Lower lobe of right lung (tissue), 2 donors: ENCODE data around the gene COL2A1. TPM values are rescaled to one million over a fixed set of nuclear protein-coding genes. Genes with fewer than 3 reads are reported as not detected.

Experiments used
- ATAC-seq, 2 donors: fragments of 200-7000 bp; cut with Tn5 transposase; one replicate each; pipeline ENCODE4 v1.9.1; 2020 to 2022; ENCODE audit warnings: mild to moderate bottlenecking in 2 of 2, moderate library complexity in 2 of 2
- DNase-seq: peaks from one replicate; pipeline ENCODE4 v3.0.0-alpha.2; 2020
- H3K27ac ChIP-seq: fragments of 200-600 bp; one replicate; pipeline ENCODE4 v1.8.0; 2022
- H3K27me3 ChIP-seq: fragments of 200-600 bp; one replicate; pipeline ENCODE4 v1.8.0; 2022; ENCODE audit warnings: low read depth
- H3K36me3 ChIP-seq: fragments of 200-600 bp; one replicate; pipeline ENCODE4 v1.8.0; 2022; ENCODE audit warnings: mild to moderate bottlenecking
- H3K4me1 ChIP-seq: fragments of 200-600 bp; one replicate; pipeline ENCODE4 v1.8.0; 2022
- H3K4me3 ChIP-seq: fragments of 200-600 bp; one replicate; pipeline ENCODE4 v1.8.0; 2022; ENCODE audit warnings: mild to moderate bottlenecking
- H3K9me3 ChIP-seq: fragments of 200-600 bp; one replicate; pipeline ENCODE4 v1.8.0; 2022
- intact Hi-C: fragments of 100-400 bp; cut with DNase I; formaldehyde crosslinking; loops from one replicate; pipeline ENCODE4 v1.11.0; 2022
- long read RNA-seq: library from polyadenylated mRNA; unstranded; transcript quantifications from one replicate; pipeline ENCODE4 v2.0.0, GENCODE V29; 2021
- total RNA-seq: library from RNA; stranded (reverse); fragmentation: NEBNext Ultra II Directional; extraction: Animal tissue kit (Norgen Biotek cat#: 25700); gene quantifications from one replicate; pipeline ENCODE4 v1.2.1, GENCODE V29; 2021
- TF ChIP-seq, protein P1 (sequence below): fragments of 200-600 bp; IDR thresholded peaks from one replicate; pipeline ENCODE4 v1.8.0; 2022; ENCODE audit warnings: antibody characterized with exemption, mild to moderate bottlenecking
- donor health status: DM: no; HTN: yes; CAD: no; lungs with severe emphysema.

The COL2A1 gene
- not detected for total RNA-seq
- long read RNA-seq, full-length matches to known transcripts = 1 of 1 reads
- long read RNA-seq, partial matches to known transcripts = 0 of 1 reads
- long read RNA-seq, other reads (novel, unspliced or antisense) = 0 of 1 reads

DNA sequence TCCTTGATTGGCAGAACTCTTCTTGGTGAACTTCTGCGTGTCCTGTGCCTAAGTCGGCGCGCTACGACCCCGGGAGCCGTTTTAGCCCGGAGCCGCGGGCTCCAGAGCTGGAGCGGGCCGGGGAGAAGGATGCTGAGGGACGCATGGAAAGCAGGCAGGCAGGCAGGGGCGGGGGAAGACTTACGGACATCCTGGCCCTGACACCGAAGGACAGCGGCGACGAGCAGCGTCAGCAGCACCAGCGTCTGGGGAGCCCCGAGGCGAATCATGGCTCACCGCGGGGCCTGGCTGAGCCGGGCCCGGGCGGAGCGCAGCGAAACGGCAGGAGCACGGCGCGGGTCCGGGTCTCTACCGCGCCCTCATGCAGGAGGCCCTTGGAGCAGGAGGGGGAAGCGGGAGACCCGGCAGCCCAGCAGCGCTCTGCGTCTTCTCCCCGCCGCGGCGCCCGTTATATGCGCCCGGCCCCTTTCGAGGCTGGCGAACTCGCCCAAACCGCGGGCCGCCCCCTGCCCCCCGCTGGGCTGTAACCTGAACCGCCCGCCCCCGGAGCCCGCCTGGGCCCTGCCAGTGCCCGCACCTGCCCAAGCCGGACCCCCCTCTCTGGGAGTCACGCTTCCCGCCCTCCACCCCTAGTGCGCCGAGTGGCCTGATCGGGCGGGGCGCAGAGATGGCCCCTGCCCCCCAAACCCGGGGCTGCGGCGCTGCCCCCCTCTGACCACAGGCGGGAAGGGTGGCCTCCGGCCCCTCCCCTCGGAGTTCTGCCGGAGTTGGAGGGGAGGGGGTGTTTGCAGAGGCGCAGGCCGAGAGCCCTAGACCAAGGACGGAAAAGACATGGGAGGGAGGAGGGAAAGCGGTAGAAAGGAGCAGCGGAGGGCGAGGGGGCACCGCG, at the start of gene COL2A1:
COL2A1 (minus strand) TSS at position 424 of the 889 bp plus-strand sequence; CDS start at position 269, 155 bp downstream.
- H3K4me1 ChIP-seq = peaks cover 42% of the 10 kb centered on the region
- H3K27me3 ChIP-seq = peaks cover 80% of the 10 kb centered on the region
- no peaks in the 10 kb centered on the region for H3K36me3 ChIP-seq
- no peak for DNase-seq
- peak within 1 kb of the TSS; percentile 43 for H3K4me3 ChIP-seq
- ATAC-seq = peak; percentile 12 to 15
- no peak within 1 kb of the TSS for H3K27ac ChIP-seq
- TF ChIP-seq, protein P1, sequence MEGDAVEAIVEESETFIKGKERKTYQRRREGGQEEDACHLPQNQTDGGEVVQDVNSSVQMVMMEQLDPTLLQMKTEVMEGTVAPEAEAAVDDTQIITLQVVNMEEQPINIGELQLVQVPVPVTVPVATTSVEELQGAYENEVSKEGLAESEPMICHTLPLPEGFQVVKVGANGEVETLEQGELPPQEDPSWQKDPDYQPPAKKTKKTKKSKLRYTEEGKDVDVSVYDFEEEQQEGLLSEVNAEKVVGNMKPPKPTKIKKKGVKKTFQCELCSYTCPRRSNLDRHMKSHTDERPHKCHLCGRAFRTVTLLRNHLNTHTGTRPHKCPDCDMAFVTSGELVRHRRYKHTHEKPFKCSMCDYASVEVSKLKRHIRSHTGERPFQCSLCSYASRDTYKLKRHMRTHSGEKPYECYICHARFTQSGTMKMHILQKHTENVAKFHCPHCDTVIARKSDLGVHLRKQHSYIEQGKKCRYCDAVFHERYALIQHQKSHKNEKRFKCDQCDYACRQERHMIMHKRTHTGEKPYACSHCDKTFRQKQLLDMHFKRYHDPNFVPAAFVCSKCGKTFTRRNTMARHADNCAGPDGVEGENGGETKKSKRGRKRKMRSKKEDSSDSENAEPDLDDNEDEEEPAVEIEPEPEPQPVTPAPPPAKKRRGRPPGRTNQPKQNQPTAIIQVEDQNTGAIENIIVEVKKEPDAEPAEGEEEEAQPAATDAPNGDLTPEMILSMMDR = no peak
- intact Hi-C loops = no loop called here
- H3K9me3 ChIP-seq = no peaks in the 10 kb centered on the region

- ATAC-seq (no peak), DNase-seq (no peak)
- H3K9me3 ChIP-seq = peaks cover 1% of the 10 kb centered on the region
- no peak overlapping the region for H3K27ac ChIP-seq
- no peak overlapping the region for H3K4me3 ChIP-seq
- H3K27me3 ChIP-seq = no peaks in the 10 kb centered on the region
- TF ChIP-seq, protein P1 = no peak
- H3K4me1 ChIP-seq = no peaks in the 10 kb centered on the region
- intact Hi-C loops = no loop called here
- H3K36me3 ChIP-seq = peaks cover 16% of the 10 kb centered on the region
Measured at GRCh38 chr12:48053883-48054282, 49.6 kb upstream of the COL2A1 start.

DNA sequence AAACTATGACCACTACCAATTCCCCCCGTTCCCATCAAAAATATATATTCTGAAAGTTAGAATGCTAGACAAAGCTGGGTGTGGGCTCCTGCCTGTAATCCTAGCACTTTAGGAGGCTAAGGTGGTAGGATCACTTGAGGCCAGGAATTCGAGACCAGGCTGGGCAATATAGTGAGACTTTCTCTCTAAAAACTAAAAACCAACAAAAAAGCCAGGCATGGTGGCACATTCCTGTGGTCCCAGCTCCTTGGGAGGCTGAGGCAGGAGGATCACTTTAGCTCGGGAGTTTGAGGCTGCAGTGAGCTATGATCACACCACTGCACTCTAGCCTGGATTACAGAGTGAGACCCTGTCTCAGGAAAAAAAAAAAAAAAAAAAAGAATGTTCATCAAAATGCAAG, 48.8 kb upstream of the COL2A1 start:
- intact Hi-C loops = no loop called here
- no peaks in the 10 kb centered on the region for H3K27me3 ChIP-seq
- H3K9me3 ChIP-seq = no peaks in the 10 kb centered on the region
- DNase-seq (no peak), ATAC-seq (no peak)
- no peak overlapping the region for H3K4me3 ChIP-seq
- H3K27ac ChIP-seq = no peak overlapping the region
- H3K36me3 ChIP-seq = peaks cover 24% of the 10 kb centered on the region
- H3K4me1 ChIP-seq = no peaks in the 10 kb centered on the region
- TF ChIP-seq, protein P1 = no peak

DNA sequence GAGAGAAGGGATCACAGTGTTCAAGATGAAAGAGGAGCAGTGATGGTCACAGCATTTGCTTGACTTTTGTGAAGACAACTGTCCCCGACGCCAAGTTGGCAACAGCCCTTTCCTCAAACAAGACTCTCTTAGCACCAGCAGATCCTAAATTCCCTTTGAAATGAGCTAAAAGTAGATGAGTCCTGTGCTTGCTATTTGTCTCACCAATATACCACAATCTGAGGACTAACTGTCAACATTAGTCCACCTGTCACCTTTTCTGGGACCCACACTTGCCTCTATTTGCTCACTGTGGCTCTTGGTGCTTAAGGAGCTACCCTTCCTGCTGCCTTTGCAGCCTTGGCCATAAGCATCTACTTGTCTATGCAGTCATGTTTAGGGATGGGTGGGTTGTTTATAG, 47.4 kb upstream of the COL2A1 start:
- no peak for DNase-seq
- peaks cover 38% of the 10 kb centered on the region for H3K36me3 ChIP-seq
- H3K4me1 ChIP-seq = no peaks in the 10 kb centered on the region
- no peak overlapping the region for H3K27ac ChIP-seq
- ATAC-seq = no peak
- H3K4me3 ChIP-seq = no peak overlapping the region
- intact Hi-C loops = no loop called here
- TF ChIP-seq, protein P1 = no peak
- H3K9me3 ChIP-seq = no peaks in the 10 kb centered on the region
- H3K27me3 ChIP-seq = no peaks in the 10 kb centered on the region

DNA sequence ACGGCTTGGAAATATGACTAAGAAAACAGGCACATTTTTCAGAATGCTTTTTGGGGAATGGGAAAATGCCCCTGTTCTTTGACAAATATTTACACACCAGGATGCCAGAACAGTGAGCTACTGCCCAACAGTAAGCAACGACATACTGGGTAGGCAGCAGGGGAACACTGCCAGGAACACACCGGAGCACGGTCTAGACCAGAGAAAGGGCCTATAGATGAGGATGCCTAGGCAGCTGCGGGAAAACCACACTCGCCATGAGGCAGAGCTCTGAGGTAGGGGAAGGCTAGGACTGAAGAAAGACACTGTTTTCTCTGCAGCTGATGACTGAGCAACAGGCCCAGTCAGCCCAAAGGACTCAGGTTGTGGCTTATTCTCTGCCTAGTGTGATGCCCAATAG, 45.9 kb upstream of the COL2A1 start:
- Histone ChIP-seq H3K36me3 (peaks cover 50% of the 10 kb centered on the region), H3K4me1 (no peaks in the 10 kb centered on the region), H3K27me3 (no peaks in the 10 kb centered on the region), H3K4me3 (no peak overlapping the region), H3K27ac (no peak overlapping the region), H3K9me3 (no peaks in the 10 kb centered on the region)
- intact Hi-C loops = no loop called here
- TF ChIP-seq, protein P1 = no peak
- ATAC-seq = no peak
- no peak for DNase-seq
